Loucy (cell line): ENCODE data around the gene SLC22A31.

Source experiments
- H2AFZ ChIP-seq: fragments of 200-600 bp; sonication (generic); 2 replicates; pipeline ENCODE4 v1.6.0; 2016; ENCODE audit warnings: antibody characterized with exemption, mild to moderate bottlenecking, low read length, moderate library complexity
- H3F3A ChIP-seq: fragments of 200-600 bp; 2 replicates; pipeline ENCODE4 v1.6.0; 2016; ENCODE audit warnings: antibody characterized with exemption, low read depth, mild to moderate bottlenecking
- H3K27me3 ChIP-seq: fragments of 200-600 bp; sonication (generic); 2 replicates; pipeline ENCODE4 v1.6.1; 2014; ENCODE audit warnings: low read length, mild to moderate bottlenecking; ENCODE audit not compliant: insufficient read depth, poor library complexity, severe bottlenecking
- H3K36me3 ChIP-seq: fragments of 200-600 bp; sonication (generic); 2 replicates; pipeline ENCODE4 v1.6.1; 2016; ENCODE audit warnings: low read length; ENCODE audit not compliant: insufficient read depth
- H3K4me1 ChIP-seq: fragments of 200-600 bp; sonication (generic); 2 replicates; pipeline ENCODE4 v1.5.1; 2014; ENCODE audit warnings: low read length, mild to moderate bottlenecking; ENCODE audit not compliant: insufficient read depth, poor library complexity, severe bottlenecking
- H3K4me2 ChIP-seq: fragments of 200-600 bp; sonication (generic); 2 replicates; pipeline ENCODE4 v1.6.0; 2014; ENCODE audit warnings: antibody characterized with exemption, low read length, low read depth, mild to moderate bottlenecking; ENCODE audit not compliant: poor library complexity, severe bottlenecking
- H3K4me3 ChIP-seq: fragments of 200-600 bp; sonication (generic); 2 replicates; pipeline ENCODE4 v1.5.1; 2014; ENCODE audit warnings: low read length, mild to moderate bottlenecking, mixed read lengths; ENCODE audit not compliant: poor library complexity, severe bottlenecking
- H3K79me2 ChIP-seq: fragments of 200-600 bp; sonication (generic); 2 replicates; pipeline ENCODE4 v1.6.1; 2014; ENCODE audit warnings: low read length; ENCODE audit not compliant: insufficient read depth
- H3K9ac ChIP-seq: fragments of 200-600 bp; sonication (generic); 2 replicates; pipeline ENCODE4 v1.6.0; 2014; ENCODE audit warnings: mild to moderate bottlenecking, low read depth, low read length, moderate library complexity; ENCODE audit not compliant: poor library complexity, severe bottlenecking
- H3K9me2 ChIP-seq: fragments of 200-600 bp; sonication (generic); replicated peaks from 2 replicates; pipeline ENCODE4 v1.6.1; 2016; ENCODE audit warnings: low read depth, low read length, mixed read lengths
- H3K9me3 ChIP-seq: fragments of 200-600 bp; sonication (generic); 2 replicates; pipeline ENCODE4 v1.6.1; 2014; ENCODE audit warnings: mild to moderate bottlenecking, antibody characterized with exemption, low read length, low read depth; ENCODE audit not compliant: insufficient read depth
- H4K20me1 ChIP-seq: fragments of 200-600 bp; sonication (generic); 2 replicates; pipeline ENCODE4 v1.6.0; 2014; ENCODE audit warnings: antibody characterized with exemption, low read length, mild to moderate bottlenecking; ENCODE audit not compliant: insufficient read depth, poor library complexity, severe bottlenecking
- CTCF ChIP-seq: fragments of 200-600 bp; sonication (generic); conservative IDR thresholded peaks from 2 replicates; pipeline ENCODE4 v1.5.1; 2014; ENCODE audit warnings: mild to moderate bottlenecking, antibody characterized with exemption, low read length
- EZH2phosphoT487 ChIP-seq: fragments of 200-600 bp; IDR thresholded peaks from 2 replicates; pipeline ENCODE4 v1.6.1; 2018; ENCODE audit warnings: antibody characterized with exemption, mild to moderate bottlenecking, moderate library complexity, borderline replicate concordance

SLC22A31 gene

DNA sequence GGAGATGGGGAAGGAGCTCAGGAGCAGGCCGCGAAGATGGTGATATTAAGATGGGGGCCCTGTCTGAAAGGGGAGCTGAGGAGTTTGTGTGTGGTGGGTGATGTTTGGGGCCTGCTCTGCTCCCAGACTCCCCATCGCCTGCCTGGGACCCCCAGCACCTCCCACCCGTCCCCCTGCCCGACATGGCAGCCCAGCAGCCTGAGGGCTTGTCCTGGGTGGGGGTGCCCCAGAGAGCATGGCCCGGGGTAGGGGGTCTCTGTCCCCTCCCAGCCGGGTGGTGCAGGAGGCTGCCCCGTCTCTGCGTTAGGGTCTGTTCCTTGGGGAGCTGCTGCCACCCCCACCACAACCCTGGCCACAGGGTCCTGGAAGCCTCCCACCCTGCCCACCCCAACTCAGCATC, 23.6 kb downstream of the SLC22A31 start:
- no peaks in the 10 kb centered on the region for H3K9me2 ChIP-seq
- H3K4me1 ChIP-seq, result no peaks in the 10 kb centered on the region
- no peaks in the 10 kb centered on the region for H3K27me3 ChIP-seq
- H2AFZ ChIP-seq, result no peak overlapping the region
- H3K36me3 ChIP-seq, result no peaks in the 10 kb centered on the region
- H4K20me1 ChIP-seq, result no peaks in the 10 kb centered on the region
- no peak overlapping the region for H3K9ac ChIP-seq
- H3K9me3 ChIP-seq, result no peaks in the 10 kb centered on the region
- TF ChIP-seq CTCF (no peak), EZH2phosphoT487 (no peak)
- H3K4me3 ChIP-seq, result no peak overlapping the region
- no peaks in the 10 kb centered on the region for H3K79me2 ChIP-seq
- no peaks in the 10 kb centered on the region for H3F3A ChIP-seq
- no peak overlapping the region for H3K4me2 ChIP-seq

- Histone ChIP-seq H3K79me2 (no peaks in the 10 kb centered on the region), H3K4me1 (no peaks in the 10 kb centered on the region), H3K9me2 (no peaks in the 10 kb centered on the region), H4K20me1 (no peaks in the 10 kb centered on the region), H3K9me3 (no peaks in the 10 kb centered on the region), H3K9ac (no peak overlapping the region), H3K27me3 (no peaks in the 10 kb centered on the region), H3K36me3 (no peaks in the 10 kb centered on the region), H3K4me3 (no peak overlapping the region), H3K4me2 (no peak overlapping the region), H3F3A (no peaks in the 10 kb centered on the region), H2AFZ (no peak overlapping the region)
- TF ChIP-seq CTCF, result no peak
- no peak for TF ChIP-seq EZH2phosphoT487
These were observed 24.1 kb downstream of the SLC22A31 start for GRCh38 chr16:89176147-89176690.

- Histone ChIP-seq H3K4me3 (no peak overlapping the region), H3K9me2 (no peaks in the 10 kb centered on the region), H3K36me3 (no peaks in the 10 kb centered on the region), H2AFZ (no peak overlapping the region), H3K79me2 (no peaks in the 10 kb centered on the region), H3K4me1 (peaks cover 5% of the 10 kb centered on the region), H4K20me1 (no peaks in the 10 kb centered on the region), H3K27me3 (no peaks in the 10 kb centered on the region), H3K4me2 (no peak overlapping the region), H3K9ac (no peak overlapping the region), H3K9me3 (no peaks in the 10 kb centered on the region), H3F3A (no peaks in the 10 kb centered on the region)
- TF ChIP-seq EZH2phosphoT487 (no peak), CTCF (no peak)
These were observed 24.8 kb downstream of the SLC22A31 start for GRCh38 chr16:89175280-89176146.
